Nephron (organoid): ENCODE data around the gene SNX4.
"Not testable (repeated sequence)": the region's sequence is repeated elsewhere in the genome, so short reads cannot be mapped to it uniquely, and the experiment has no call there.

Source experiments
- H3K27ac Mint-ChIP-seq, 3 experiments: 2 replicates each; pipeline ENCODE4 v1.8.0; 2020; ENCODE audit warnings: mixed read lengths in 3 of 3, mild to moderate bottlenecking in 2 of 3, moderate library complexity in 1 of 3
- H3K27me3 Mint-ChIP-seq: 2 replicates; pipeline ENCODE4 v1.8.0; 2021; ENCODE audit warnings: low read depth, mild to moderate bottlenecking, moderate library complexity, mixed read lengths
- H3K36me3 Mint-ChIP-seq: 2 replicates; pipeline ENCODE4 v1.8.0; 2020; ENCODE audit warnings: low read depth, mixed read lengths
- H3K4me1 Mint-ChIP-seq: 2 replicates; pipeline ENCODE4 v1.8.0; 2020; ENCODE audit warnings: mixed read lengths
- H3K4me3 Mint-ChIP-seq, 3 experiments: 2 replicates each; pipeline ENCODE4 v1.8.0; 2020; ENCODE audit warnings: mild to moderate bottlenecking in 3 of 3, mixed read lengths in 3 of 3, moderate library complexity in 2 of 3
- H3K9me3 Mint-ChIP-seq: 2 replicates; pipeline ENCODE4 v1.8.0; 2020; ENCODE audit warnings: mixed read lengths
- TF ChIP-seq, protein P1 (sequence below), 3 experiments: fragments of 200-600 bp; sonication (generic); IDR thresholded peaks; one replicate each; pipeline ENCODE4 v1.5.0; 2021; ENCODE audit warnings: antibody characterized with exemption in 3 of 3; ENCODE audit not compliant: unreplicated experiment in 3 of 3

The SNX4 gene

DNA sequence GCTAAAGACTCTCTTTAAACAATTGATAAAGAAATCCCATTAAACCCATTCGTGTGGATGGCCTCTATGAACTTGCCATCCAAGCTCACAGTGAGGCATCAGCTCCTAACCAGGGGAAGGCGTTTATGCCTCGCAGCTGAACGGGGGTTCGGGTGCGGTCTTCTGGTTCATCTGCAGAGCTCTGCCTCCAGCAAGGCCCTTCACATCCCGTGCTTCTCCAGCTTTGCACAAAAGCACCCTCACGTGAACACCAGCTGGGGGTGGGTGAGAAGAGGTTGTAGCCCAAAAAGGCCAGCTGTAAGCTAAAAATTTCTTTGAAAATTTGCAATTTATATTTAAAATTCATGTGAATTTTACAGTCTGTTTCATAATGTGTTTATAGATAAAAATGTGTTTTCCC lies 105.3 kb downstream of the SNX4 start:
- H3K4me3 Mint-ChIP-seq = no peak overlapping the region
- no peak overlapping the region for H3K27ac Mint-ChIP-seq
- TF ChIP-seq, protein P1, sequence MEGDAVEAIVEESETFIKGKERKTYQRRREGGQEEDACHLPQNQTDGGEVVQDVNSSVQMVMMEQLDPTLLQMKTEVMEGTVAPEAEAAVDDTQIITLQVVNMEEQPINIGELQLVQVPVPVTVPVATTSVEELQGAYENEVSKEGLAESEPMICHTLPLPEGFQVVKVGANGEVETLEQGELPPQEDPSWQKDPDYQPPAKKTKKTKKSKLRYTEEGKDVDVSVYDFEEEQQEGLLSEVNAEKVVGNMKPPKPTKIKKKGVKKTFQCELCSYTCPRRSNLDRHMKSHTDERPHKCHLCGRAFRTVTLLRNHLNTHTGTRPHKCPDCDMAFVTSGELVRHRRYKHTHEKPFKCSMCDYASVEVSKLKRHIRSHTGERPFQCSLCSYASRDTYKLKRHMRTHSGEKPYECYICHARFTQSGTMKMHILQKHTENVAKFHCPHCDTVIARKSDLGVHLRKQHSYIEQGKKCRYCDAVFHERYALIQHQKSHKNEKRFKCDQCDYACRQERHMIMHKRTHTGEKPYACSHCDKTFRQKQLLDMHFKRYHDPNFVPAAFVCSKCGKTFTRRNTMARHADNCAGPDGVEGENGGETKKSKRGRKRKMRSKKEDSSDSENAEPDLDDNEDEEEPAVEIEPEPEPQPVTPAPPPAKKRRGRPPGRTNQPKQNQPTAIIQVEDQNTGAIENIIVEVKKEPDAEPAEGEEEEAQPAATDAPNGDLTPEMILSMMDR (IDR thresholded peaks at IDR 0.05; ENCODE audit: unreplicated experiment in 3 of 3) = no peak
- peaks cover 3% of the 10 kb centered on the region for H3K9me3 Mint-ChIP-seq
- no peaks in the 10 kb centered on the region for H3K4me1 Mint-ChIP-seq
- H3K36me3 Mint-ChIP-seq = no peaks in the 10 kb centered on the region
- peaks cover 4% of the 10 kb centered on the region for H3K27me3 Mint-ChIP-seq

DNA sequence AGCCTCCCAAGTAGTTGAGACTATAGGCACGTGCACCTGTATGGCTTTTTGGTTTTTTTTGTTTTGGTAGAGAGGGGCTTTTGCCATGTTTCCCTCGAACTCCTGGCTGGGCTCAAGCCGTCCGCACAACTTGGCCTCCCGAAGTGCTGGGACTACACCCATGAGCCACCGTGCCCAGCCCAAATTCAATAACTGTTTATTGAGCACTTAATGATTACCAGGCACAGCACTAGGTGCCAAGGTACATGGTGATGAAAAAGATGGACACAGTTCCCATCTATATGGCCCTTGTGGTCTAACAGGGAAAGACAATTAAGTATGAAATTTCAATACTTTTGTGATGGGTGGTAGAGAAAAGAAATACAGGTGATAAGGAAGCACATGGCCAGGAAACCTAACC lies 109.1 kb downstream of the SNX4 start:
- Mint-ChIP-seq H3K4me3 (no peak overlapping the region), H3K36me3 (no peaks in the 10 kb centered on the region), H3K4me1 (no peaks in the 10 kb centered on the region), H3K9me3 (peaks cover 6% of the 10 kb centered on the region), H3K27ac (no peak overlapping the region), H3K27me3 (peaks cover 11% of the 10 kb centered on the region)
- TF ChIP-seq, protein P1 (IDR thresholded peaks at IDR 0.05; ENCODE audit: unreplicated experiment in 3 of 3) = no peak

DNA sequence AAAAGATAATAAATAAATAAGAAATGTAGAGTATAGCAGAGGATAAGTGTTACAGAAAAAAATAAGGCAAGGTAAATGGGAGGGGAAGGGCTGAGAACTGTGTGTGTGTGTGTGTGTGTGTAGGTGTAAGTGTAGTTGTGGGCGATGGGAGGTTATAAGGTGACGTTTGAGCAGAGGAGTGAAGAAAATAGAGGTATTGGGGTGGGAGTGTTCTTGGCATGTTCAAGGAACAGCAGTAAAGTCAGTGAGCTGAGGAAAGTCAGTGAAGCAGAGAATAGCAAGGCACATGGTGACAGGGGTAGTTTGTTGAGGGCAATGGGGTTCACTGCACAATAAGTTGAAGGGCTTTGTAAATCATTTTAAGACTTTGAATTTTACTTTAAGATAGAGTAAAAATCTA lies 113.9 kb downstream of the SNX4 start:
- Mint-ChIP-seq H3K27me3 (peaks cover 18% of the 10 kb centered on the region), H3K4me3 (no peak overlapping the region), H3K9me3 (peaks cover 7% of the 10 kb centered on the region), H3K36me3 (peaks cover 4% of the 10 kb centered on the region), H3K4me1 (peaks cover 13% of the 10 kb centered on the region), H3K27ac (peak overlapping the region in 1 of 3 experiments; percentile 2)
- TF ChIP-seq, protein P1 (IDR thresholded peaks at IDR 0.05; ENCODE audit: unreplicated experiment in 3 of 3) = no peak

DNA sequence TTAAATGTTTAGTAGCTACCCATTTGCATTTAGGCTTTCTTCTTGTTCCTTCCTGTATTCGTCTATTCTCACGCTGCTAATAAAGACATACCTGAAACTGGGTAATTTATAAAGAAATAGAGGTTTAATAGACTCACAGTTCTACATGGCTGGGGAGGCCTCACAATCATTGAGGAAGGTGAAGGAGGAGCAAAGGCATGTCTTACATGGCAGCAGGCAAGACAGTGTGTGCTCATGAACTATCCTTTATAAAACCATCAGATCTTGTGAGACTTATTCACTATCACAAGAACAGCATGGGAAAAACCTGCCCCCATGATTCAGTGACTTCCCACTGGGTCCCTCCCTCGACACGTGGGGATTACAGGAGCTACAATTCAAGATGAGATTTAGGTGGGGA lies 114.5 kb downstream of the SNX4 start:
- peaks cover 17% of the 10 kb centered on the region for H3K4me1 Mint-ChIP-seq
- not testable (repeated sequence) for H3K36me3 Mint-ChIP-seq, H3K9me3 Mint-ChIP-seq, H3K4me3 Mint-ChIP-seq, H3K27ac Mint-ChIP-seq
- peaks cover 18% of the 10 kb centered on the region for H3K27me3 Mint-ChIP-seq

DNA sequence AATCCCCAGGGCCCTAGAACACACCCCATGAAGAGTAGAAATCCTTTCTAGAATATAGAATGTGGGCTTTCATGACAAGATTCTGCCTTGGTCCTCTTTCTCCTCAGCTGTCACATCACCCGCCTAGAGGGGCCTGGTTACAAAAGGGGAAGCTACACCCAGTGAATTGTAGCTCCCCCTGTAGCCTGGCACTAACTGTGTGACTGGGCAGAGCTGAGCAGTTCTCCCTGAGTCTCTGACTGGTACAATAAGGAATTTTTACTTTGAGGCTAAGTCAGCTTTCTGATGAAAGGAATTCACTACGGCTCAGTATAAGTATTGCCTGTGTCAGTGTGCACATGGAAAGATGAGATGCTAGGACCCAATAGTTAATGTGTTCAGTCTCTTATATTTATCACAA lies 116.2 kb downstream of the SNX4 start:
- Mint-ChIP-seq H3K4me1 (peaks cover 17% of the 10 kb centered on the region), H3K9me3 (peaks cover 3% of the 10 kb centered on the region), H3K4me3 (no peak overlapping the region), H3K27ac (no peak overlapping the region), H3K27me3 (peaks cover 21% of the 10 kb centered on the region), H3K36me3 (peaks cover 4% of the 10 kb centered on the region)
- TF ChIP-seq, protein P1 (IDR thresholded peaks at IDR 0.05; ENCODE audit: unreplicated experiment in 3 of 3) = no peak

DNA sequence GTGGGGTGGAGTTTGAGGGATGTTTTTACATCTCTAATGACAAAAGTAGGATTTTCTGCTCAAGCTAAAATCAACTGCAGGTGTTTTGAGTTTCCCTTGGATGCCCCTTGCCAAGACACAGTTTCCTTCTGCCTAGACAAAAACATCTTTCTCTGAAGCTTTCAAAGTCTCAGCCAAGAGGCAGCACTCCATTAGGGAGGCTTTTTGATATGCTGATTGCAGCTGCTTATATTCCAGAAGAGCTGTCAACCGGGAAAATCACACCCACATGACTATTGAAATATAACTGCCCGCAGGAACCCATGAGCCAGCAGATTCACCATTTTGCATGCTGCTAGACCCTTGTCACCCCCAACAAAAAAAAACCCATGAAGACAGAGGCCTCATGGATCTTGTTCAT lies 117.4 kb downstream of the SNX4 start:
- H3K9me3 Mint-ChIP-seq = peaks cover 6% of the 10 kb centered on the region
- H3K4me1 Mint-ChIP-seq = peaks cover 22% of the 10 kb centered on the region
- no peak overlapping the region for H3K27ac Mint-ChIP-seq
- no peak overlapping the region for H3K4me3 Mint-ChIP-seq
- H3K36me3 Mint-ChIP-seq = peaks cover 4% of the 10 kb centered on the region
- peaks cover 19% of the 10 kb centered on the region for H3K27me3 Mint-ChIP-seq
- TF ChIP-seq, protein P1 (IDR thresholded peaks at IDR 0.05; ENCODE audit: unreplicated experiment in 3 of 3) = no peak
